DOHH2 (cell line): ENCODE data around the gene ZNF878.
"Not testable (repeated sequence)": the region's sequence is repeated elsewhere in the genome, so short reads cannot be mapped to it uniquely, and the experiment has no call there.

ENCODE experiments used
- EZH2phosphoT487 ChIP-seq: fragments of 200-600 bp; sonication (generic); IDR thresholded peaks from 2 replicates; pipeline ENCODE4 v1.6.1; 2017; ENCODE audit warnings: borderline replicate concordance, mild to moderate bottlenecking, antibody characterized with exemption, low read length, moderate library complexity, mixed read lengths
- TF ChIP-seq, protein P1 (sequence below): fragments of 200-600 bp; sonication (generic); IDR thresholded peaks from one replicate; pipeline ENCODE4 v1.5.1; 2014; ENCODE audit warnings: antibody characterized with exemption, mild to moderate bottlenecking, low read depth, low read length; ENCODE audit not compliant: poor library complexity, severe bottlenecking

DNA sequence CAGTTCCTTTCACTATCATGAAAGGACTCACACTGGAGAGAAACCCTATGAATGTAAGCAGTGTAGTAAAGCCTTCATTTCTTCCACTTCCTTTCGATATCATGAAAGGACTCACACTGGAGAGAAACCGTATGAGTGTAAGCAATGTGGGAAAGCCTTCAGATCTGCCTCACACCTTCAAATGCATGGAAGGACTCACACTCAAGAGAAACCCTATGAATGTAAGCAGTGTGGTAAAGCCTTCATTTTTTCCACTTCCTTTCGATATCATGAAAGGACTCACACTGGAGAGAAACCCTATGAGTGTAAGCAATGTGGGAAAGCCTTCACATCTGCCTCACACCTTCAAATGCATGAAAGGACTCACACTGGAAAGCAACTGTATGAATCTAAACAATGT, 23.6 kb upstream of the ZNF878 start:
- TF ChIP-seq, protein P1, sequence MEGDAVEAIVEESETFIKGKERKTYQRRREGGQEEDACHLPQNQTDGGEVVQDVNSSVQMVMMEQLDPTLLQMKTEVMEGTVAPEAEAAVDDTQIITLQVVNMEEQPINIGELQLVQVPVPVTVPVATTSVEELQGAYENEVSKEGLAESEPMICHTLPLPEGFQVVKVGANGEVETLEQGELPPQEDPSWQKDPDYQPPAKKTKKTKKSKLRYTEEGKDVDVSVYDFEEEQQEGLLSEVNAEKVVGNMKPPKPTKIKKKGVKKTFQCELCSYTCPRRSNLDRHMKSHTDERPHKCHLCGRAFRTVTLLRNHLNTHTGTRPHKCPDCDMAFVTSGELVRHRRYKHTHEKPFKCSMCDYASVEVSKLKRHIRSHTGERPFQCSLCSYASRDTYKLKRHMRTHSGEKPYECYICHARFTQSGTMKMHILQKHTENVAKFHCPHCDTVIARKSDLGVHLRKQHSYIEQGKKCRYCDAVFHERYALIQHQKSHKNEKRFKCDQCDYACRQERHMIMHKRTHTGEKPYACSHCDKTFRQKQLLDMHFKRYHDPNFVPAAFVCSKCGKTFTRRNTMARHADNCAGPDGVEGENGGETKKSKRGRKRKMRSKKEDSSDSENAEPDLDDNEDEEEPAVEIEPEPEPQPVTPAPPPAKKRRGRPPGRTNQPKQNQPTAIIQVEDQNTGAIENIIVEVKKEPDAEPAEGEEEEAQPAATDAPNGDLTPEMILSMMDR: not testable (repeated sequence)
- not testable (repeated sequence) for TF ChIP-seq EZH2phosphoT487
